K562 (cell line): ENCODE data around the gene RGS9. TPM values are rescaled to one million over a fixed set of nuclear protein-coding genes. Genes with fewer than 3 reads are reported as not detected.

ENCODE experiments used
- ATAC-seq: fragments of 200-7000 bp; cut with Tn5 transposase; 3 replicates; pipeline ENCODE4 v1.9.1; 2020; ENCODE audit warnings: moderate library complexity
- BruUV-seq: library from RNA; stranded (reverse); fragments of 400-500 nt; replicated peaks from 2 replicates; lab custom pipeline; 2021; lab: Mats Ljungman, UMichigan
- CTCF ChIA-PET: fragments of 300-600 bp; formaldehyde crosslinking; extraction: SDS; loops from one replicate; lab custom pipeline; 2021; ENCODE audit warnings: low intra/inter-chr PET ratio; lab: Yijun Ruan, JAX
- POLR2A ChIA-PET: fragments of 300-600, 350-650 bp; sonication (Branson Sonifier 250); formaldehyde crosslinking; extraction: SDS; loops from one replicate; lab custom pipeline; 2021; ENCODE audit warnings: antibody characterized with exemption, inconsistent platforms; lab: Yijun Ruan, JAX
- DNase-seq, 4 experiments: peaks; one replicate each; pipeline versions ENCODE4 v3.0.0 to v3.0.0-alpha.2; 2011 to 2018; ENCODE audit warnings: low spot score in 3 of 4, mixed read lengths in 3 of 4; ENCODE audit errors: extremely low read depth in 1 of 4
- FAIRE-seq: peaks from 2 replicates; lab custom pipeline; 2011; peaks lifted over from hg19 to GRCh38; lab: Jason Lieb, UNC
- H2AFZ ChIP-seq: 2 replicates; pipeline ENCODE4 v1.6.0; 2011; ENCODE audit warnings: low read depth, low read length, control low read depth, inconsistent platforms
- H3K27ac ChIP-seq: fragments of 200-600 bp; 3 replicates; pipeline ENCODE4 v1.8.0; 2011; ENCODE audit warnings: low read depth, mild to moderate bottlenecking, control low read depth, inconsistent platforms, low read length, moderate library complexity, mixed read lengths; ENCODE audit errors: extremely low read depth
- H3K27me3 ChIP-seq, 2 experiments: fragments of 300-600 bp in 1 of 2; 2 replicates in 1 of 2; 3 replicates in 1 of 2; pipeline versions ENCODE4 v1.6.0 to v1.8.0; 2011; ENCODE audit warnings: inconsistent platforms in 2 of 2, low read length in 2 of 2, mild to moderate bottlenecking in 1 of 2, mixed read lengths in 1 of 2, moderate library complexity in 1 of 2; ENCODE audit not compliant: control insufficient read depth in 2 of 2, insufficient read depth in 2 of 2
- H3K36me3 ChIP-seq: fragments of 300-600 bp; 3 replicates; pipeline ENCODE4 v1.8.0; 2011; ENCODE audit warnings: mild to moderate bottlenecking, low read length, inconsistent platforms; ENCODE audit not compliant: control insufficient read depth, insufficient read depth
- H3K4me1 ChIP-seq, 2 experiments: fragments of 200-600 bp in 1 of 2; replicated peaks in 1 of 2; 2 replicates in 1 of 2; 3 replicates in 1 of 2; pipeline versions ENCODE4 v1.5.1 to v1.8.0; 2011; ENCODE audit warnings: inconsistent platforms in 2 of 2, low read length in 2 of 2, mild to moderate bottlenecking in 1 of 2, mixed read lengths in 1 of 2, moderate library complexity in 1 of 2; ENCODE audit not compliant: control insufficient read depth in 2 of 2, insufficient read depth in 2 of 2
- H3K4me2 ChIP-seq: 2 replicates; pipeline ENCODE4 v1.6.1; 2011; ENCODE audit warnings: low read length, control low read depth, inconsistent platforms, mixed read lengths; ENCODE audit not compliant: insufficient read depth
- H3K4me3 ChIP-seq: fragments of 200-600 bp; sonication (generic), shearing (Covaris generic); 2 replicates; pipeline ENCODE4 v1.5.1; 2016; ENCODE audit warnings: control low read depth, inconsistent platforms
- H3K79me2 ChIP-seq: fragments of 200-600 bp; 3 replicates; pipeline ENCODE4 v1.8.0; 2011; ENCODE audit warnings: low read length, inconsistent platforms; ENCODE audit not compliant: control insufficient read depth, insufficient read depth
- H3K9ac ChIP-seq, 2 experiments: 2 replicates each; pipeline versions ENCODE4 v1.6.0 to v1.6.1; 2011; ENCODE audit warnings: low read depth in 2 of 2, low read length in 2 of 2, control low read depth in 1 of 2, inconsistent platforms in 1 of 2, mild to moderate bottlenecking in 1 of 2, mixed read lengths in 1 of 2; ENCODE audit not compliant: insufficient read depth in 1 of 2
- H3K9me1 ChIP-seq: one replicate; pipeline ENCODE4 v1.6.0; 2011; ENCODE audit warnings: inconsistent platforms, mild to moderate bottlenecking, low read length, moderate library complexity; ENCODE audit not compliant: control insufficient read depth, insufficient read depth
- H3K9me3 ChIP-seq: replicated peaks from 2 replicates; pipeline ENCODE4 v1.5.1; 2011; ENCODE audit warnings: low read depth, low read length, inconsistent platforms; ENCODE audit not compliant: control insufficient read depth, insufficient read depth
- H4K20me1 ChIP-seq: replicated peaks from 2 replicates; pipeline ENCODE4 v1.6.1; 2011; ENCODE audit warnings: low read length, inconsistent platforms, mixed read lengths; ENCODE audit not compliant: control insufficient read depth, insufficient read depth
- CEBPZ ChIP-seq: fragments of 150-350 bp; IDR thresholded peaks from 2 replicates; pipeline ENCODE4 v1.6.1; 2014; ENCODE audit warnings: low read depth, mild to moderate bottlenecking, low read length, borderline replicate concordance
- CHAMP1 ChIP-seq: fragments of 450-650 bp; IDR thresholded peaks from 2 replicates; pipeline ENCODE4 v1.6.1; 2016; ENCODE audit warnings: mild to moderate bottlenecking
- DACH1 ChIP-seq: fragments of 450-650 bp; IDR thresholded peaks from 2 replicates; pipeline ENCODE4 v1.6.1; 2018; ENCODE audit not compliant: partially characterized antibody
- DLX4 ChIP-seq: fragments of 250-450 bp; sonication (Bioruptor Pico); IDR thresholded peaks from 2 replicates; pipeline ENCODE4 v1.6.1; 2021; ENCODE audit warnings: mild to moderate bottlenecking
- GATAD2B ChIP-seq: fragments of 450-650 bp; IDR thresholded peaks from 2 replicates; pipeline ENCODE4 v1.6.1; 2017; ENCODE audit warnings: mild to moderate bottlenecking, borderline replicate concordance
- ILF3 ChIP-seq: fragments of 450-650 bp; IDR thresholded peaks from 2 replicates; pipeline ENCODE4 v1.6.1; 2018; ENCODE audit warnings: antibody characterized with exemption, mild to moderate bottlenecking, moderate library complexity, borderline replicate concordance
- KHSRP ChIP-seq: fragments of 450-650 bp; IDR thresholded peaks from 2 replicates; pipeline ENCODE4 v1.6.1; 2017
- KLF13 ChIP-seq: fragments of 450-650 bp; IDR thresholded peaks from 2 replicates; pipeline ENCODE4 v1.6.1; 2016; ENCODE audit warnings: missing genetic modification characterization, low read depth, mild to moderate bottlenecking, missing compliant biosample characterization, moderate library complexity, borderline replicate concordance
- SIN3A ChIP-seq, 2 experiments: fragments of 150-350 bp in 1 of 2; IDR thresholded peaks; 2 replicates each; pipeline ENCODE4 v1.6.1; 2011 to 2016; ENCODE audit warnings: borderline replicate concordance in 2 of 2, low read depth in 2 of 2, low read length in 2 of 2, mild to moderate bottlenecking in 2 of 2, moderate library complexity in 2 of 2; ENCODE audit not compliant: control insufficient read depth in 1 of 2
- ZNF280B ChIP-seq: fragments of 250-450 bp; sonication (Bioruptor Pico); IDR thresholded peaks from 2 replicates; pipeline ENCODE4 v1.5.1; 2021; ENCODE audit warnings: mild to moderate bottlenecking
- WGBS: fragments of 100-300 bp; shearing (Covaris generic); methylation state at CpG from one replicate; pipeline ENCODE4 v1.1.6; 2016; ENCODE audit warnings: low coverage, mixed read lengths; ENCODE audit not compliant: insufficient coverage; ENCODE audit errors: missing lambda C conversion rate; 5-methylcytosine and 5-hydroxymethylcytosine counted together
- in situ Hi-C: fragments of 300-500 bp; cut with MboI; formaldehyde crosslinking; loops from 4 replicates; pipeline ENCODE4 v1.15.0; 2018; ENCODE audit warnings: inconsistent platforms, mixed read lengths
- intact Hi-C: fragments of 100-400 bp; cut with micrococcal nuclease; formaldehyde crosslinking; loops from 2 replicates; pipeline ENCODE4 v1.14.2; 2022
- polyA plus RNA-seq, 8 experiments: library from polyadenylated mRNA; depleted of rRNA in 4 of 8; stranded (reverse) in 5 of 8; unstranded in 3 of 8; fragments of >200 nt; fragmentation: Nextera tagmentation in 2 of 8; fragmentation: Illumina TruSeq in 1 of 8; extraction: Ambion mirVana in 2 of 8; extraction: Trizol in 1 of 8; gene quantifications; 2 replicates each; pipeline versions ENCODE4 v1.2.1 to v1.2.3, GENCODE V29; 2011 to 2014; ENCODE audit warnings: inconsistent platforms in 1 of 8, missing spikeins in 1 of 8
- total RNA-seq, 7 experiments: library from RNA; depleted of rRNA in 6 of 7; stranded (reverse); fragments of >200 nt in 6 of 7; fragmentation: Illumina TruSeq in 2 of 7; extraction: Trizol in 2 of 7; gene quantifications; 2 replicates each; pipeline versions ENCODE4 v1.2.1 to v1.2.3, GENCODE V29; 2011 to 2021; ENCODE audit warnings: low replicate concordance in 1 of 7

Gene RGS9
- total and polyA plus RNA-seq, 9 of the 15 experiments (the other 6 are each of a cell fraction or from before 2014, with no cell fraction given) = 0.18 to 1.4 (median 0.55) TPM

GRCh38 chr17:65166787-65167186, 29.6 kb downstream of the RGS9 start:
- CTCF ChIA-PET = no interaction called here
- intact Hi-C loops (no loop called here), in situ Hi-C loops (no loop called here)
- no peaks in the 10 kb centered on the region for H3K36me3 ChIP-seq
- no peaks in the 10 kb centered on the region for H3K79me2 ChIP-seq
- no peak overlapping the region for H3K4me2 ChIP-seq
- H3K9me3 ChIP-seq = no peaks in the 10 kb centered on the region
- H3K4me3 ChIP-seq = no peak overlapping the region
- no peaks in the 10 kb centered on the region for H3K9me1 ChIP-seq
- no peak for DNase-seq
- ATAC-seq = no peak
- WGBS = 89% methylated on average over 16 of the region's 16 CpGs
- POLR2A ChIA-PET = no interaction called here
- no peaks in the 10 kb centered on the region for H3K27me3 ChIP-seq
- H3K27ac ChIP-seq = no peak overlapping the region
- H2AFZ ChIP-seq = no peak overlapping the region
- no TSS peak for BruUV-seq
- H3K9ac ChIP-seq = no peak overlapping the region
- H4K20me1 ChIP-seq = no peaks in the 10 kb centered on the region
- peaks cover 24% of the 10 kb centered on the region in 2 experiments; a peak in 3 of 5 replicates for H3K4me1 ChIP-seq
- no peak for FAIRE-seq
- TF ChIP-seq ZNF280B (no peak), ILF3 (no peak), KLF13 (tag) (no peak), GATAD2B (no peak), SIN3A (IDR thresholded peaks at IDR 0.05; ENCODE audit: borderline replicate concordance in 2 of 2, control insufficient read depth in 1 of 2, low read depth in 2 of 2, low read length in 2 of 2) (no peak), DLX4 (CRISPR knock-in tag) (no peak), KHSRP (no peak), DACH1 (no peak), CHAMP1 (no peak), CEBPZ (no peak)
